ENCODE data around the gene MBNL1.
"Not testable (repeated sequence)": the region's sequence is repeated elsewhere in the genome, so short reads cannot be mapped to it uniquely, and the experiment has no call there.

Gene MBNL1

DNA sequence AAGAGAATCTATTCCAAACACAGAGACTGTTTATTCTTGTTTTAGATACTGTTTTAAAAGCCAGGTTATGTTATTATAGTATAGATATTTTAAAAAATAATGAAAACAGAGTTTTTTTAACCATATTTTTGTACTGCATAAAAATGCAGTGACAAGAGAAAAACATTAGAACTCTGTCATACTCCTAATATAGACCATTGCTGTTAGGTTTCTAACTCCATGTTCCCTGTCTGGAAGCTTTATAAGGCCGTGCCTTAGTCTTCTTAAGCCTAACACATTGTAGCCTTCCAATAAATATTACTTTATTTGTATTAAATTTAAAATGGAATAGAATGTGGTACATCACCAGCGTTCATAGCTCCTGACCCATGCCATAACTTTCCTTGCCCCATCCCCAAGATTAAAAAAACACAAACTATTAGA is 53.2 kb downstream of the MBNL1 start:
- no peak for DNase-seq

- DNase-seq = no peak
Observed at GRCh38 chr3:152322756-152323155, 54.0 kb downstream of the MBNL1 start.

- no peak for DNase-seq
Observed at GRCh38 chr3:152323834-152324233, 55.1 kb downstream of the MBNL1 start.

DNA sequence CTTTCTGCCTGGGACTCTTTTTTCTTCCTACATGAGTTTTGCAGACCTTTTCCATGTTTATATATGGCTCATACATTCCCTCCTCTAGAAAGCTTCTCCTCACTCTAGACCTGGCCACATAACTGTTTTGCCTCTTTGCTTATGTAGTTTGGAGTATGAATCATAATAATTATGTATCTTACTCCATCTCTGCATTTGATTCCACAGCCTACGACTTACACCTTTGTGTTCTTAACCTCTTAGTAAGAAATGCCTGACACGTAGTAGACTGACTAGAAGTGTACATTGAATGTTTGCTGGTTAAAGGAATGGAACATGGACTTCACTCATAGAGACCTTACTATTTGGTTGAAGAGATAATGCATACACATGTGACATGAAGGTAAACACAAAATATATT is 56.4 kb downstream of the MBNL1 start:
- no peak for DNase-seq

DNA sequence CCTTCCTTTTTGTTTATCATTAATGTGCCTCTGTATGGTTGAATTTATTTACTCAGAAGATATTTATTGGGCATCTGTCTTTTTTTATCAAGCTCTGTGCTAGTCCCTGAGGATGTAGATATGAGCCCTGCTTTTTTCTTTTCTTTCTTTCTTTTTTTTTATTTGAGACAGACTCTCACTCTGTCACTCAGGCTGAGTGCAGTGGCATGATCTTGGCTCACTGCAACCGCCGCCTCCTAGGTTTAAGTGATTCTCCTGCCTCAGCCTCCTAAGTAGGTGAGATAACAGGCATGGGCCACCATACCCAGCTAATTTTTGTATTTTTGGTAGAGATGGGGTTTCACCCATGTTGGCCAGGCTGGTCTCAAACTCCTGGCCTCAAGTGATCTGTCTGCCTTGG is 58.5 kb downstream of the MBNL1 start:
- DNase-seq = no peak

DNA sequence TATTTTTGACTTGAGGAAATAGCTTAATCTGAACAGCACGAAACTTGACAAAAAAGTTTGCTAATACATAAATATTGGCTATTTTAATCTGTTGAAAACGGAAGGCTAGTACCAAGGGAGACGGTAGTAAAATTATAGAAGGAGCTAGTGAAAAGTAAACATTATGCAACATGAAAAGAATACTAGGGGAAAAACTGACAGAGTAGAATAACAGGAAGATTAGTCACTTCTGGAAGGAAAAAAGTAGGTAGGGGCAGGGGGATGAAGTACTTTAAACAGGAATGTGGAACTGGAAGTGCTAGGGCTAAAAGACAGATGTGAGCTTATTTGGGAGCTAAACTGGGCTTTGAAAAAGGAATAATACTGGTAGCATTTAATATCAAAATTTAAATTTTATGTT is 60.1 kb downstream of the MBNL1 start:
- DNase-seq = no peak

DNA sequence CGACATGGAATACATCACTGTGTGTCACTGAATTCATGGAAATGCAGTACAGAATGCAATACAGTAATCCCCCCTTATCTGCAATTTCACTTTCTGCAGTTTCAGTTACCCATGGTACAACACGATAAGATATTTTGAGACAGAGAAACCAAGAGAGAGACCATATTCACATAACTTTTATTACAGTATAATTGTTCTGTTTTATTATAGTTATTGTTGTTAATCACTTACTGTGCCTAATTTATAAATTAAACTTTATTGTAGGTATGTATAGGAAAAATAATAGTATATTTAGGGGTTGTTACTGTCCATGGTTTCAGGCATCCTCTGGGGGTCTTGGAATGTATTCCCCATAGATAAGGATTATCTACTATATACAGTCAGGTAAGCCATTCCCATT is 61.8 kb downstream of the MBNL1 start:
- no peak for DNase-seq

GRCh38 chr3:152331018-152331541 is 62.4 kb downstream of the MBNL1 start:
- no peak for DNase-seq

DNA sequence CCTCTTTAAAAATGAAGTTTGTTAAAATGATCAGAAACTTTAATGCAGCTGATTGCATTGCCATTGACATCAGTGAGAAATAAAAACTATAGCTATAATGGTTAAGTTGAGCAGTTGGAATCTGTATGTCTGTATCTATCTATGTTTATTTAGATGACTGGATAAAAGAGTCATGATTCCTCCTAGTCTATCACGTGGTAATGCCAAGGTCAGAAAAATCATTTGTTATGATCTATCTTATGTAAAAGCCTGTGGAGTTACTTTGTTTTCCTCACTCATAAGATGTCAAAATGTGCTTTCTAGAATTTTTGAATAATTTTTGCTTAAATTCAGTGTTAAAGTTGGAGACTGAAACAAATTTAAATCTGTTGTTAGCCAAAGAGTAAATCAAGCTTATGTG is 63.3 kb downstream of the MBNL1 start:
- DNase-seq = no peak

DNA sequence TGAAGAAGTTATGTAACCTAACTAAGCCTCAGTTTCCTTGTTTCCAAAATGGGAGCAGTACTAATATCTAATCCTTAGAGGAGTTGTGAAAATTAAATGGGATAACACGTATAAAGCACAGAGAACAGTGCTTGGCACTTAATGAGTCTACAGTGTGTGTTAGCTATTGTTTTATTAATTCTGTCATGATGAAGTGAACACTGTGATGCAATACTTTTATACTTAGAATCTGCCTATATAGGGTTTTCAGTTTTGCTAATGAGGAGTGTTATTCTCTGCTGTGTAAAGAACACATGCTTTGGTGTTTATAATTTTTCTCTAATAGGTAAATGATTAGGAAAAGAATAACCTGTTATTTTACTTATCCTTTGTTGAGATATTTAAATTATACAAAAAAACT is 65.2 kb downstream of the MBNL1 start:
- no peak for DNase-seq

GRCh38 chr3:152334761-152335160 is 66.0 kb downstream of the MBNL1 start:
- no peak for DNase-seq

- DNase-seq = no peak
Observed at GRCh38 chr3:152335273-152335672, 66.5 kb downstream of the MBNL1 start.

DNA sequence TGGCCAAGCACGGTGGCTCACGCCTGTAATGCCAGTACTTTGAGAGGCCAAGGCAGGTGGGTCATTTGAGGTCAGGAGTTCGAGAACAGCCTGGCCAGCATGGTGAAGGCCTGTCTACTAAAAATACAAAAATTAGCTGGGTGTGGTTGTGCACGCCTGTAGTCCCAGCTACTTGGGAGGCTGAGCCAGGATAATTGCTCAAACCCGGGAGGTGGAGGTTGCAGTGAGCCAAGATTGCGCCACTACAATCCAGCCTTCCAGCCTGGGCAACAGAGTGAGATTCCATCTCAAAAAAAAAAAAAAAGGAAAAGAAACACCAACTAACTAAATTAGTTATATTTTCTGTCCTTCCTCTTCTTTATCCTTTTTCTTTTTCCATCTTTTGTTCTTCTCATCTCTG is 68.6 kb downstream of the MBNL1 start:
- DNase-seq = not testable (repeated sequence)

DNA sequence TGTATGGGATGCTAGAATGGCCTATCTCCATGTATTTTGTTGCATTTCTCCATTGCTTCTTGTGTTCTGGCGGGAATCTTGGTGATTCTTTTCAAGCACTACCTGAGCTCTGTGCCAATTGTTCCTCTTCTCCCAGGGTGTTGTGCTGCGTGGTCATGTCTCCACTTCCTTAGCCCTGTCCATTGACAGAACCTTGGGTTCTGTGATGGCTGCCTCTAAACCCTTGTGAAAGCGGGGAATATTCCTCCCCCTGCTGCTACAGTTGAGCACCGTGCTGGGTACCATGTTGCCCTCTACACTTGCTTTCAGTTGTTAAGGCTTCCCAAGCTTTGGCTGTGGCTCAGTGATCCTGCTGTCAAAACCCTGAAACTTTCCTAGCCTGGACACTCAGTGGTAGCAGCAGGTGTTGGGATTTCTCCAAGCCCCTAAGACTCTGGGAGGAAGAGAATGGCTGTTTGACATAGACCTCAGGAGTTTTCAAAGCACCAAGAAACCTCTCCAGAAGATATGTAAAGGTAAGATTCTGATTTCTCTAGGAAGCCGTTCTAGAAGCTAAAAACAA is 69.5 kb downstream of the MBNL1 start:
- DNase-seq = no peak

DNA sequence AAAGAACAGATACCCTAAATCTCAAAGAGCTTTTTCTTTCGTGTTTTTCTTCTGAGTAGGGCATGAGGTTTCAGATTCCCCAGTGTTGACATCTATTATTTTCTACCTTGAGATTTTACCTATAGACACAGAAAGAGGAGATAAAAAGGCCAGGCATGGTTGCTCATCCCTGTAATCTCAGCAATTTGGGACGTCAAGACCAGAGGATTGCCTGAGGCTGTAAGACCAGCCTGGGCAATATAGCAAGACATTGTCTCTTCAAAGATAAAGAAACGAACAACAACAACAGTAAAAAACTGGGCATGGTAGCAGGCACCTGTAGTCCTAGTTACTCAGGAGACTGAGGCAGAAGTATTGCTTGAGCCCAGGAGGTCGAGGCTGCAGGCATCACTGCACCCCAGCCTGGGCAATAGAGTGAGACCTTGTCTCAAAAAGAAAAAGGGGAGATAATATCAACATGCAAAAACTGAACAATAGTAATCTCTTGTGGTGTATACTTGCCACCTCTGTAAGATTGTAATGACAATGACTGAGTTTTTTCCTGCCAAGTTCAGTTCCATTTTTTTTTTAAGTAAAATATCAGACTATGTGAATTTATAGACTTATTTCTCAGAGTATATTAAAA is 71.3 kb downstream of the MBNL1 start:
- DNase-seq = no peak

GRCh38 chr3:152345233-152345632 is 76.5 kb downstream of the MBNL1 start:
- no peak for DNase-seq

DNA sequence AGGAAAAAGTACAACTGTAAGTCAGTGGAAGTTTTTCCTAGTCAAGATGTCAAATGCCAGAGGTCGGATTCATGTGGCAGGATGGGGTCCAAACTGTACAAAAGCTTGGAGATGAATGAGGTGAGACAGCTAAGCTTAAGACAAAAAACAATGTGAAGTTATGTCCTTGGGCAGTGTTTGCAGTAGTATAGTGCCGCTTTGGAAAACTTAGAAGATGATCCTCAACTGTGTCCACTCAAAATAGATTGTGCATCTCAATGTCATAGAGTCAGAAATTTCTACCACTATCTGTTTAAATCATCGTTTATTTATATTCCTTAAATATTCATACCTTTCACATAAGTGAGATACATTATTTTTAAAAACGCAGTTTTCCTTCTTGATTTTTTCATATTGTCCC is 77.3 kb downstream of the MBNL1 start:
- DNase-seq = no peak

DNA sequence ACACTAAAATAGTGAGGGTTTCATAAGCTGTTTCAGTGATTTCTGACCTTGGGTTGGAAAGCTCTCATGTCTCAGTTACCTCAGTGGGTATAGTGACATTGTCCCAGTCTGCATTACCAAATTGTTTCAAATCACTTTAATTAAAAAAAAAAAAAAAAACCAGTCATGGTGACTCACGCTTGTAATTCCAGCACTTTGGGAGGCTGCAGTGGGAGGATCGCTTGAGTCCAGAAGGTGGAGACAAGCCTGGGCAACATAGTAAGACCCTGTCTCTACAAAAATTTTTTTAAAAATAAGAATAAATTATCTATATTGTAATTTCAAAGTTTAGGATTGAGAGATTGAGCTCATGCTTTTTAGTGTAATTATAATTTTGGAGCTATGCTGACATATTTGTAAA is 78.0 kb downstream of the MBNL1 start:
- DNase-seq = no peak

DNA sequence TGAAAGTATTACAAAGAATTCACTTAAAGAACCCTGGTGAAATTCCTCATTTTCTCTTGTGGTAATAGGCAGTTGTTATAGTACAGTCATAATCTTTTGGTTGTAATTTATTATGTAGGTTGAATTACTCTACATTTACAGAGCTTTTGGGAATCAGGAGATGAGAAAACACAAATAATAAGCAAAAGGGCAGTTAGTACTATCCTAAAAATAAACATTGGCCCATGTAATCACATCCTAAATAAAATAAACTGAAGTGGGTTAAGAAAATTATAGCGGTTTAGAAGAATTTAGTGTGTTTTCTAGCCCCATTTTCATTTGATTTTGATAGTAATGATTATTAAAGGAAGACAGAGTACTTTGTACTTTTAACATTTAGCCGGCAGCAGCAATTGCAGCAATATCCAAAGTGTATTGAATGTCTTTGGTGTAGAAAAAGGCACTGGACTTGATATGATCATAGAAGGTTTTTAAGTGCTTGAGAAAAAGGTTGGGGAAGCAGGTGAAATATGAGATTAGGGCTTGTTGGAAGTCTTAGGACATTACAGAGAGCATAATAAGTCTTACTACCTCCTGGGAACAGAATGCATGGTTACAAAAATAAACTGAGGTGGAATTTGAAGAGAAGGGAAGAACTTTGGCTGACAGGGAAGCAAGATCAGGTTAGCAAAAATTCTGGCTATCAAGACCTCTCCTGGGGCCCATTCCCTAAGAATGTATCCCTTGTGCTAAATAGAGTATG is 79.9 kb downstream of the MBNL1 start:
- DNase-seq = no peak

DNA sequence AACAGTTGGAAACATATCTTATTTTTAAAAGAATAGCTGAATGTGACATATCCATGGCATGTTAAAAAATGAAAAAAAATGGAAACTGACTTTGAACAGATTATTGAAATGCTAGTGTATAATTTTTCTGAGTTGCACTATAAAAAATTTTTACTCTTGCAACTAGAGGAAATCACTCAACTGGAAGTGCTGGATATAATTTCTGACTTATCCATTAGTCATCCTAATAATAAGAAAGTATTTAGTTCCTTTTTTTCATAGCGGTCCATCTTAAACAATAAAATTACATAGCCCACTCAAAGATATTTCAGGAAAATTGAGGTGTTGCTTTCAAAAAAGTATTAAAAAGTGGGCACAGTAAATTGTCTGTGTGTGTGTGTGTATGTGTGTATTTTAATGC is 80.7 kb downstream of the MBNL1 start:
- DNase-seq = no peak

DNA sequence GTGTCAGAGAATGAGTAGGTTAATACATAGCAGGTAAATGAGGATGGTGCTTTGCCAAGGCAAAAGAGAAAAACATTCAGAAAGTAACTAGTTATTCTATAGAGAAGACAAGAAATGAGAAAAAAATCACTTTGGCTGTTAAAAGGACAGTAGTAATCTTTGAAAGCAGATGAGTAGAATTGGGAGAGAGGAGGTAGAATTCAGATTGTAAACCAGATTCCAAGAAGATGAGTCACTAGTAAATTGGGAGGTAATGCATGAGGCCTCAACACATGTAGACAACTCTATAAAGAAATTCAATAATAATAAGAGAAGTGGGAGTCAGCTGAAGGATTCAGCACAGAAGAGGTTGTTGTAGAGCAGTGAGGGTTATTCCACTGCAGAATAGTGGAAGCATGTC is 81.4 kb downstream of the MBNL1 start:
- DNase-seq = no peak

DNA sequence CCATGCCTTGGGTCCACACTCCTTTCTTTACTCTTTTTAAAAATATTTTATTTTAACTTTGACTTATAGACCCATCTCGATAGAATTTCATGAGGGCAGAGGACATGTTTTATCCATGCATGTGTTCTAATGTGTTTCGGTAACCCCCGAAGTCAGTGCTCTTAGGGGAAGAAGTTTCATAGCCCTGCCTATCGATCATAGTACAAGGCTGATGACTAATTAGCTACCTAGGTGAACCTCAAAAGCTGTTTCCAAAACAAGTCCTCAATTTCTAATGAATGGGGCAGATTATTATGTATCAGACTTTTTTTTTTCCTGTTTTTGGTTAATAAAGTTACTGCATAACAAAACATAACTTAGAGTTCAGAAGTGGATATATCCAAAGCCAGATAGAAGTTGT is 82.0 kb downstream of the MBNL1 start:
- DNase-seq = no peak

- no peak for DNase-seq
Observed at GRCh38 chr3:152352554-152352953, 83.8 kb downstream of the MBNL1 start.

DNA sequence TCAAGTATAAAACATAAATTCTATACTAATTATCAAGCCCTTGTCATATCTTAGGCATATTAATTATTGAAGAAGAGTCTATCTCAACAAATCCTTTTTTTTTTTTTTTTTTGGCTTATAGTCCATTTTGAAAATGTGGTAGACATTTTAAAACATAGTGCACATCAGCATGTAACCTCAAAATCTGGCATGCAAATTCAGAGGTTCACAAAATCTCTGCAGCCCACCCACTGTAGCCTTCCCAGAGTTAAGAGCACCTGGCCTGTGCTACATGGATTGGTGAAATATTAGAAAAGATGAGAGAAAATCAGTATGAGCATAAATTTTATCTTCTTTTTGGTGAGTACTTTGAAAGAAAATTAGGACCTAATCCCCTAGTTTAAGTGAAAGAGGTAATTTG is 84.8 kb downstream of the MBNL1 start:
- no peak for DNase-seq

Measured in NCI-H187 (cell line).